WTC11 (cell line): Measurements from ENCODE around the gene LOC101059915.
"Not testable (repeated sequence)": the region's sequence is repeated elsewhere in the genome, so short reads cannot be mapped to it uniquely, and the experiment has no call there.

Experiments used
- ATAC-seq: fragments of 200-7000 bp; cut with Tn5 transposase; 2 replicates; pipeline ENCODE4 v1.10.0; 2021; ENCODE audit warnings: mild to moderate bottlenecking, moderate library complexity
- CTCF ChIA-PET: fragments of 300-600 bp; sonication (Branson Sonifier 250); formaldehyde crosslinking; loops from one replicate; lab custom pipeline; 2021; ENCODE audit warnings: antibody characterized with exemption; lab: Charles Lee
- POLR2A ChIA-PET: fragments of 350-600 bp; sonication (Branson Sonifier 250); formaldehyde crosslinking; loops from one replicate; lab custom pipeline; 2021; ENCODE audit warnings: antibody characterized with exemption; lab: Charles Lee
- DNase-seq: peaks from one replicate; pipeline ENCODE4 v3.0.0; 2021; ENCODE audit warnings: low spot score
- H3K27ac Mint-ChIP-seq: 2 replicates; pipeline ENCODE4 v1.8.0; 2021; ENCODE audit warnings: mixed read lengths
- H3K27me3 Mint-ChIP-seq: 2 replicates; pipeline ENCODE4 v1.8.0; 2021; ENCODE audit warnings: low read depth, mild to moderate bottlenecking, moderate library complexity, mixed read lengths
- H3K36me3 Mint-ChIP-seq: 2 replicates; pipeline ENCODE4 v1.8.0; 2021; ENCODE audit warnings: mixed read lengths
- H3K4me1 Mint-ChIP-seq: 2 replicates; pipeline ENCODE4 v1.8.0; 2022; ENCODE audit warnings: mixed read lengths
- H3K4me3 Mint-ChIP-seq: 2 replicates; pipeline ENCODE4 v1.8.0; 2021; ENCODE audit warnings: mild to moderate bottlenecking, moderate library complexity, mixed read lengths
- H3K9me3 Mint-ChIP-seq: 2 replicates; pipeline ENCODE4 v1.8.0; 2021; ENCODE audit warnings: mixed read lengths
- ARID4B ChIP-seq: sonication (generic); formaldehyde crosslinking; IDR thresholded peaks from 2 replicates; pipeline ENCODE4 v1.8.0; 2023; ENCODE audit warnings: missing genetic modification reagents, mild to moderate bottlenecking, borderline replicate concordance
- PRDM15 ChIP-seq: sonication (generic); formaldehyde crosslinking; IDR thresholded peaks from 2 replicates; pipeline ENCODE4 v1.8.0; 2022; ENCODE audit warnings: missing genetic modification reagents
- ZNF317 ChIP-seq: sonication (generic); formaldehyde crosslinking; IDR thresholded peaks from 2 replicates; pipeline ENCODE4 v1.8.1; 2023; ENCODE audit warnings: low read depth, mild to moderate bottlenecking, moderate library complexity, missing genetic modification reagents, borderline replicate concordance
- ZNF671 ChIP-seq: fragments of 250-450 bp; sonication (Bioruptor Pico); IDR thresholded peaks from 2 replicates; pipeline ENCODE4 v1.8.0; 2021; ENCODE audit warnings: mild to moderate bottlenecking

The LOC101059915 gene

GRCh38 chrX:71679575-71680207, 12.3 kb downstream of the LOC101059915 start (continued):
- TF ChIP-seq ARID4B (no peak), ZNF317 (no peak), ZNF671 (no peak), PRDM15 (CRISPR knock-in tag) (no peak)

- peak; percentile 75 for ATAC-seq
- DNase-seq, H3K27ac Mint-ChIP-seq, H3K4me1 Mint-ChIP-seq, H3K27me3 Mint-ChIP-seq, POLR2A ChIA-PET, H3K4me3 Mint-ChIP-seq, H3K36me3 Mint-ChIP-seq, H3K9me3 Mint-ChIP-seq, CTCF ChIA-PET: not testable (repeated sequence)
Observed at GRCh38 chrX:71696641-71697465, 29.5 kb downstream of the LOC101059915 start.

- H3K27ac Mint-ChIP-seq, H3K27me3 Mint-ChIP-seq, DNase-seq, POLR2A ChIA-PET, H3K36me3 Mint-ChIP-seq, CTCF ChIA-PET, H3K4me1 Mint-ChIP-seq, H3K9me3 Mint-ChIP-seq, ATAC-seq, H3K4me3 Mint-ChIP-seq: not testable (repeated sequence)
Observed at GRCh38 chrX:71697466-71698298, 30.3 kb downstream of the LOC101059915 start.

GRCh38 chrX:71698299-71699022, 31.1 kb downstream of the LOC101059915 start:
- H3K36me3 Mint-ChIP-seq, DNase-seq, H3K4me3 Mint-ChIP-seq, H3K9me3 Mint-ChIP-seq, CTCF ChIA-PET, H3K4me1 Mint-ChIP-seq, H3K27me3 Mint-ChIP-seq, POLR2A ChIA-PET, H3K27ac Mint-ChIP-seq: not testable (repeated sequence)
- peak; percentile 22 for ATAC-seq

- H3K27me3 Mint-ChIP-seq, H3K9me3 Mint-ChIP-seq, H3K4me3 Mint-ChIP-seq, H3K4me1 Mint-ChIP-seq, H3K27ac Mint-ChIP-seq, CTCF ChIA-PET, POLR2A ChIA-PET, ATAC-seq, H3K36me3 Mint-ChIP-seq, DNase-seq: not testable (repeated sequence)
Observed at GRCh38 chrX:71699023-71699344, 31.6 kb downstream of the LOC101059915 start.

- H3K27me3 Mint-ChIP-seq, H3K36me3 Mint-ChIP-seq, POLR2A ChIA-PET, DNase-seq, H3K9me3 Mint-ChIP-seq, H3K4me3 Mint-ChIP-seq, CTCF ChIA-PET, H3K4me1 Mint-ChIP-seq, H3K27ac Mint-ChIP-seq: not testable (repeated sequence)
- ATAC-seq, result peak; percentile 75
Observed at GRCh38 chrX:71702853-71703252, 35.5 kb downstream of the LOC101059915 start.

GRCh38 chrX:71714064-71714463, 46.7 kb downstream of the LOC101059915 start:
- ATAC-seq, H3K27me3 Mint-ChIP-seq, DNase-seq, POLR2A ChIA-PET, H3K27ac Mint-ChIP-seq, H3K36me3 Mint-ChIP-seq, H3K4me1 Mint-ChIP-seq, H3K4me3 Mint-ChIP-seq, CTCF ChIA-PET, H3K9me3 Mint-ChIP-seq: not testable (repeated sequence)

- CTCF ChIA-PET, H3K9me3 Mint-ChIP-seq: not testable (repeated sequence)
Observed at GRCh38 chrX:71715551-71715950, 48.2 kb downstream of the LOC101059915 start.

More at GRCh38 chrX:71715551-71715950, 48.2 kb downstream of the LOC101059915 start:
- DNase-seq, H3K4me3 Mint-ChIP-seq, H3K27me3 Mint-ChIP-seq, H3K27ac Mint-ChIP-seq, H3K4me1 Mint-ChIP-seq, POLR2A ChIA-PET, H3K36me3 Mint-ChIP-seq: not testable (repeated sequence)
- ATAC-seq, result peak; percentile 79
